NT2/D1 (cell line): Measurements from ENCODE around the gene HMGB4.

Source experiments
- SUZ12 ChIP-seq: IDR thresholded peaks from 2 replicates; pipeline ENCODE4 v1.6.1; 2011; ENCODE audit not compliant: insufficient read length, insufficient read depth; ENCODE audit errors: extremely low read depth
- YY1 ChIP-seq: IDR thresholded peaks from 2 replicates; pipeline ENCODE4 v1.6.1; 2011; ENCODE audit not compliant: insufficient read length, insufficient read depth
- ZNF274 ChIP-seq: IDR thresholded peaks from 2 replicates; pipeline ENCODE4 v1.6.1; 2011; ENCODE audit warnings: mild to moderate bottlenecking, low read depth, low read length

- TF ChIP-seq YY1 (no peak), ZNF274 (no peak), SUZ12 (no peak)
Measured at GRCh38 chr1:33842348-33842747, 21.5 kb upstream of the HMGB4 start.
